Right atrium auricular region (tissue), 2 donors: ENCODE results near the gene RAPGEF1. TPM values are rescaled to one million over a fixed set of nuclear protein-coding genes. Genes with fewer than 3 reads are reported as not detected.

ENCODE experiments used
- DNase-seq: peaks from one replicate; pipeline ENCODE4 v3.0.0-alpha.2; 2019; ENCODE audit warnings: low spot score
- H3K27ac ChIP-seq, 2 donors: fragments of 200-600 bp; sonication (generic); 1 replicate in 1 of 2; 2 replicates in 1 of 2; pipeline ENCODE4 v1.5.1; 2016 to 2019
- H3K27me3 ChIP-seq, 2 donors: fragments of 200-600 bp; sonication (generic); one replicate each; pipeline versions ENCODE4 v1.5.1 to v1.6.0; 2017 to 2019
- H3K36me3 ChIP-seq: fragments of 200-600 bp; sonication (generic); one replicate; pipeline ENCODE4 v1.5.1; 2016
- H3K4me1 ChIP-seq, 2 donors: fragments of 200-600 bp; sonication (generic); one replicate each; pipeline versions ENCODE4 v1.5.1 to v1.6.0; 2017 to 2019
- H3K4me3 ChIP-seq, 2 donors: fragments of 200-600 bp; sonication (generic); 1 replicate in 1 of 2; 2 replicates in 1 of 2; pipeline ENCODE4 v1.5.1; 2017 to 2019; ENCODE audit warnings: mild to moderate bottlenecking in 1 of 2, moderate library complexity in 1 of 2
- H3K9me3 ChIP-seq, 2 donors: fragments of 200-600 bp; sonication (generic); one replicate each; pipeline ENCODE4 v1.5.1; 2019
- CTCF ChIP-seq, 2 donors: fragments of 200-600 bp; sonication (generic); IDR thresholded peaks; one replicate each; pipeline ENCODE4 v1.5.1; 2019; ENCODE audit warnings: antibody characterized with exemption in 2 of 2
- total RNA-seq, 2 donors: library from RNA; depleted of rRNA; stranded (reverse); fragments of >200 nt; gene quantifications; one replicate each; pipeline ENCODE4 v1.1.0, GENCODE V29; 2016

The RAPGEF1 gene
- total RNA-seq, 2 donors from 2014 or later = 59.5 to 65.1 TPM

GRCh38 chr9:131693651-131694597 is 46.0 kb downstream of the RAPGEF1 start:
- H3K27ac ChIP-seq = no peak overlapping the region
- H3K9me3 ChIP-seq = no peaks in the 10 kb centered on the region

GRCh38 chr9:131692612-131693562 is 47.0 kb downstream of the RAPGEF1 start:
- no peak overlapping the region for H3K27ac ChIP-seq
- no peaks in the 10 kb centered on the region for H3K36me3 ChIP-seq
- no peaks in the 10 kb centered on the region for H3K9me3 ChIP-seq
- H3K27me3 ChIP-seq = no peaks in the 10 kb centered on the region
- peaks cover 0 to 76% of the 10 kb centered on the region in 2 donors for H3K4me1 ChIP-seq
- no peak for DNase-seq
- no peak overlapping the region for H3K4me3 ChIP-seq
- no peak for TF ChIP-seq CTCF (IDR thresholded peaks at IDR 0.05)

More at GRCh38 chr9:131693651-131694597, 46.0 kb downstream of the RAPGEF1 start:
- no peaks in the 10 kb centered on the region for H3K36me3 ChIP-seq
- peaks cover 0 to 78% of the 10 kb centered on the region in 2 donors for H3K4me1 ChIP-seq
- H3K4me3 ChIP-seq = no peak overlapping the region
- no peak for DNase-seq
- TF ChIP-seq CTCF (IDR thresholded peaks at IDR 0.05) = no peak
- H3K27me3 ChIP-seq = no peaks in the 10 kb centered on the region

- no peak overlapping the region for H3K4me3 ChIP-seq
- H3K9me3 ChIP-seq = no peaks in the 10 kb centered on the region
- no peaks in the 10 kb centered on the region for H3K36me3 ChIP-seq
- H3K4me1 ChIP-seq = peaks cover 0 to 75% of the 10 kb centered on the region in 2 donors
- no peaks in the 10 kb centered on the region for H3K27me3 ChIP-seq
- no peak overlapping the region for H3K27ac ChIP-seq
- no peak for TF ChIP-seq CTCF (IDR thresholded peaks at IDR 0.05)
- peak; percentile 42 for DNase-seq
Measured at GRCh38 chr9:131691969-131692611, 47.8 kb downstream of the RAPGEF1 start.

GRCh38 chr9:131690941-131691573 is 48.8 kb downstream of the RAPGEF1 start:
- H3K4me1 ChIP-seq = peaks cover 0 to 69% of the 10 kb centered on the region in 2 donors

More at GRCh38 chr9:131690941-131691573, 48.8 kb downstream of the RAPGEF1 start:
- H3K9me3 ChIP-seq = no peaks in the 10 kb centered on the region
- H3K36me3 ChIP-seq = no peaks in the 10 kb centered on the region
- DNase-seq = no peak
- H3K27ac ChIP-seq = no peak overlapping the region
- no peak for TF ChIP-seq CTCF (IDR thresholded peaks at IDR 0.05)
- H3K4me3 ChIP-seq = no peak overlapping the region
- no peaks in the 10 kb centered on the region for H3K27me3 ChIP-seq
